HepG2 (cell line): ENCODE measurements around the gene PPP1R13B. TPM values are rescaled to one million over a fixed set of nuclear protein-coding genes. Genes with fewer than 3 reads are reported as not detected.
A peak's percentile ranks its signal among the peaks of the same experiment; 100 is the strongest.

Experiments
- FOXJ3 ChIP-seq: sonication (generic); formaldehyde crosslinking; IDR thresholded peaks from 2 replicates; pipeline ENCODE4 v1.4.0; 2020; ENCODE audit warnings: missing genetic modification reagents, mild to moderate bottlenecking, borderline replicate concordance
- ZBTB38 ChIP-seq: sonication (generic); formaldehyde crosslinking; IDR thresholded peaks from 2 replicates; pipeline ENCODE4 v1.5.1; 2020; ENCODE audit warnings: mild to moderate bottlenecking, missing genetic modification reagents
- ZNF3 ChIP-seq: IDR thresholded peaks from 2 replicates; pipeline ENCODE4 v1.7.0; 2017; ENCODE audit warnings: inconsistent platforms
- ZNF747 ChIP-seq: sonication (generic); formaldehyde crosslinking; IDR thresholded peaks from 2 replicates; pipeline ENCODE4 v1.8.1; 2023; ENCODE audit warnings: missing genetic modification reagents, mild to moderate bottlenecking, borderline replicate concordance
- ZZZ3 ChIP-seq: sonication (generic); formaldehyde crosslinking; IDR thresholded peaks from 2 replicates; pipeline ENCODE4 v1.4.0; 2020; ENCODE audit warnings: missing genetic modification reagents, mild to moderate bottlenecking, borderline replicate concordance
- polyA plus RNA-seq, 8 experiments: library from polyadenylated mRNA; depleted of rRNA in 3 of 8; stranded (reverse) in 7 of 8; unstranded in 1 of 8; fragments of >200 nt; fragmentation: Illumina TruSeq in 4 of 8; extraction: Trizol in 4 of 8; gene quantifications; 2 replicates each; pipeline versions ENCODE4 v1.2.1 to v1.2.3, GENCODE V29; 2011 to 2016; ENCODE audit warnings: low read depth in 4 of 8, missing spikeins in 1 of 8, mixed read lengths in 1 of 8; ENCODE audit not compliant: insufficient read depth in 1 of 8
- total RNA-seq, 5 experiments: library from RNA; depleted of rRNA; stranded (reverse); fragments of >200 nt; fragmentation: Illumina TruSeq; extraction: Trizol; gene quantifications; 2 replicates each; pipeline ENCODE4 v1.2.3, GENCODE V29; 2016; ENCODE audit warnings: low read depth in 1 of 5
- TF ChIP-seq, protein P1 (sequence below): sonication (generic); formaldehyde crosslinking; IDR thresholded peaks from 2 replicates; pipeline ENCODE4 v1.4.0; 2020; ENCODE audit warnings: mild to moderate bottlenecking, missing genetic modification reagents
- TF ChIP-seq, protein P2 (sequence below): sonication (generic); formaldehyde crosslinking; IDR thresholded peaks from 2 replicates; pipeline ENCODE4 v1.8.0; 2022; ENCODE audit warnings: missing genetic modification reagents, mild to moderate bottlenecking, moderate library complexity, borderline replicate concordance
- TF ChIP-seq, protein P3 (sequence below): sonication (generic); formaldehyde crosslinking; IDR thresholded peaks from 2 replicates; pipeline ENCODE4 v1.4.0; 2020; ENCODE audit warnings: missing genetic modification reagents
- TF ChIP-seq, protein P4 (sequence below): sonication (generic); formaldehyde crosslinking; IDR thresholded peaks from 2 replicates; pipeline ENCODE4 v1.5.0; 2020; ENCODE audit warnings: mild to moderate bottlenecking, missing genetic modification reagents
- TF ChIP-seq, protein P5 (sequence below): sonication (generic); formaldehyde crosslinking; IDR thresholded peaks from 2 replicates; pipeline ENCODE4 v1.4.0; 2020; ENCODE audit warnings: missing genetic modification reagents, borderline replicate concordance

PPP1R13B gene
- total and polyA plus RNA-seq, 2 of the 13 experiments (the other 11 are each of a cell fraction or from before 2014, with no cell fraction given), result 4.6 to 9.4 TPM

DNA sequence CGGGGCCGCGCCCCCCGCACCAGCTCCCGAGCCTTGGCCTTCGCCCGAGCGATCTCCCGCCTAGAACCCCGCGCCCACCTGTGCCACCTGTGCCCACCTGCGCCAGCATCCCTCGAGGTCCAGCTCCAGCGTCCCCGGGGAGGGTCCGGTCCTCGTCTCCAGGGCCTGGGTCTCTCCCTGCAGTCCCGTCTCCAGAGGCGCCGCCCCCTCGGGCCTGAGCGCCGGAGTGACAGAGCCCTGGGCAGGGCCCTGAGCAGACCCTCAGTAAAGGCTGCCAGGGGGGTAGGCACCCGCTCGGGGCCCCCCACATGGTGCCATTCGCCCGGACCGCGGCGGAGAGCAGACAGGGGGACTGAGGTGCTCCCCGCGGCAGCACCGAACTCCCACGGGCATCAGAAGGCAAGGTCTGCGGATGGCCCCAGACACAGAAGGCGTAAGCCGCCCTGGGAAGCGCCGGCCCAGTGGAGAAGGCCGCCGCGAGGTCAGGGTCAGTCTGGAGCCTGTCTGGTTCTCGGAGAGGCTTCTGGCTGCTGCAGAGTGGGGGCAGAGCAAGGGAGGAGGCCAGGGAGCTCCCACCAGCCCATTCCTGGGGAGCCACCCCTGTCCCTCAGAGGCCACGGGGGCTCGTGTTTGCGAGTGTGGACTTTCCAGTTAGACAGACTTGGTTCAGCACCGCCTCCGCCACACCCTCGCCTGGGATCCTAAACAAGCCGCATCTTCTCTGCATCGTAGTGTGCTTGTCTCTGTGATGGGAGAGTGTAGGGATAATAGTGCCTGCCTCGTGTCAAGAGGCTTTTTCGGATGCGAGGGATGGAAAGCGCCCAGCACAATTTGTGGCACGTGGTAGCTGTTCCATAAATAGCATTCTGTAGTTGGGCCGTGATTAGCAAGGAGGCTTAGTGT is 1.1 kb upstream of the PPP1R13B start (continued):
- TF ChIP-seq, protein P1, sequence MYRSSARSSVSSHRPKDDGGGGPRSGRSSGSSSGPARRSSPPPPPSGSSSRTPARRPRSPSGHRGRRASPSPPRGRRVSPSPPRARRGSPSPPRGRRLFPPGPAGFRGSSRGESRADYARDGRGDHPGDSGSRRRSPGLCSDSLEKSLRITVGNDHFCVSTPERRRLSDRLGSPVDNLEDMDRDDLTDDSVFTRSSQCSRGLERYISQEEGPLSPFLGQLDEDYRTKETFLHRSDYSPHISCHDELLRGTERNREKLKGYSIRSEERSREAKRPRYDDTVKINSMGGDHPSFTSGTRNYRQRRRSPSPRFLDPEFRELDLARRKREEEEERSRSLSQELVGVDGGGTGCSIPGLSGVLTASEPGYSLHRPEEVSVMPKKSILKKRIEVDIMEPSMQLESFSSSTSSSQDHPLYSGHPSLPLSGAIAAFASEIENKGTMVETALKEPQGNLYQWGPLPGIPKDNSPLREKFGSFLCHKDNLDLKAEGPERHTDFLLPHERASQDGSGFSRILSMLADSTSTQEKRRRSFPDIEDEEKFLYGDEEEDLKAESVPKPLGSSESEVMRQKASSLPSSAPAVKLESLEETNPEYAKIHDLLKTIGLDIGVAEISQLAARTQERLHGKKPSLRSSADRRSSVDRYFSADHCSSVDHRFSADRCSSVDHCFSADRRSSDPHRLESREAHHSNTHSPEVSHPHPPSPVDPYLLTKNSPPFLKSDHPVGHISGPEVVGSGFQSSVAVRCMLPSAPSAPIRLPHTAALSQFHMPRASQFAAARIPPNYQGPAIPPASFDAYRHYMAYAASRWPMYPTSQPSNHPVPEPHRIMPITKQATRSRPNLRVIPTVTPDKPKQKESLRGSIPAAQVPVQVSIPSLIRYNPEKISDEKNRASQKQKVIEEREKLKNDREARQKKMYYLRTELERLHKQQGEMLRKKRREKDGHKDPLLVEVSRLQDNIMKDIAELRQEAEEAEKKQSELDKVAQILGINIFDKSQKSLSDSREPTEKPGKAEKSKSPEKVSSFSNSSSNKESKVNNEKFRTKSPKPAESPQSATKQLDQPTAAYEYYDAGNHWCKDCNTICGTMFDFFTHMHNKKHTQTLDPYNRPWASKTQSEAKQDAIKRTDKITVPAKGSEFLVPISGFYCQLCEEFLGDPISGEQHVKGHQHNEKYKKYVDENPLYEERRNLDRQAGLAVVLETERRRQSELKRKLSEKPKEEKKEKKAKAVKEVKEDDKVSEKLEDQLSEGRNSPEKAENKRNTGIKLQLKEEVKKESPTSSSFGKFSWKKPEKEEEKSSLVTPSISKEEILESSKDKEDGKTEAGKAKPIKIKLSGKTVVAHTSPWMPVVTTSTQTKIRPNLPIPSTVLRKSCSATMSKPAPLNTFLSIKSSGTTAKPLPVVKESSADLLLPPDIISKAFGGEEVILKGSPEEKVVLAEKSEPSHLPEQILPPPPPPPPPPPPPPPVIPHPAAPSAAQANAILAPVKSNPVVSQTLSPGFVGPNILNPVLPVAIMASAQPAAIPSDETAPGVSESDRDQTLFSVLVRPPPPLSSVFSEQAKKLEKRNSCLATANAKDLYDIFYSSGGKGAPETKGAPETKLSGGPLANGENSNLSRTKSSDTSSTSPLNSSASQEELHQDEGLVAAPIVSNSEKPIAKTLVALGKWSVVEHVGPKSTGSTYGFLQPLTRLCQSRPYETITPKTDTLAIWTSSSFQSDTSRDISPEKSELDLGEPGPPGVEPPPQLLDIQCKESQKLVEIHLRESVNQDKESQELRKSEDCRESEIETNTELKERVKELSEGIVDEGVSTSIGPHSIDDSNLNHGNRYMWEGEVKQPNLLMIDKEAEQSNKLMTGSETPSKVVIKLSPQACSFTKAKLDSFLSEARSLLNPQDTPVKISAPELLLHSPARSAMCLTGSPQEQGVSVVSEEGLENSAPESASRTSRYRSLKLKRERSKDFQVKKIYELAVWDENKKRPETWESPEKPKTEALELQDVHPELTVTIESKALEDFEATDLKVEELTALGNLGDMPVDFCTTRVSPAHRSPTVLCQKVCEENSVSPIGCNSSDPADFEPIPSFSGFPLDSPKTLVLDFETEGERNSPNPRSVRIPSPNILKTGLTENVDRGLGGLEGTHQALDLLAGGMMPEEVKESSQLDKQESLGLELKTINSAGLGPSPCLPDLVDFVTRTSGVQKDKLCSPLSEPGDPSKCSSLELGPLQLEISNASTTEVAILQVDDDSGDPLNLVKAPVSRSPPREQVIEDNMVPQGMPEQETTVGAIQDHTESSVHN (CRISPR knock-in tag), result no peak
- TF ChIP-seq, protein P2, sequence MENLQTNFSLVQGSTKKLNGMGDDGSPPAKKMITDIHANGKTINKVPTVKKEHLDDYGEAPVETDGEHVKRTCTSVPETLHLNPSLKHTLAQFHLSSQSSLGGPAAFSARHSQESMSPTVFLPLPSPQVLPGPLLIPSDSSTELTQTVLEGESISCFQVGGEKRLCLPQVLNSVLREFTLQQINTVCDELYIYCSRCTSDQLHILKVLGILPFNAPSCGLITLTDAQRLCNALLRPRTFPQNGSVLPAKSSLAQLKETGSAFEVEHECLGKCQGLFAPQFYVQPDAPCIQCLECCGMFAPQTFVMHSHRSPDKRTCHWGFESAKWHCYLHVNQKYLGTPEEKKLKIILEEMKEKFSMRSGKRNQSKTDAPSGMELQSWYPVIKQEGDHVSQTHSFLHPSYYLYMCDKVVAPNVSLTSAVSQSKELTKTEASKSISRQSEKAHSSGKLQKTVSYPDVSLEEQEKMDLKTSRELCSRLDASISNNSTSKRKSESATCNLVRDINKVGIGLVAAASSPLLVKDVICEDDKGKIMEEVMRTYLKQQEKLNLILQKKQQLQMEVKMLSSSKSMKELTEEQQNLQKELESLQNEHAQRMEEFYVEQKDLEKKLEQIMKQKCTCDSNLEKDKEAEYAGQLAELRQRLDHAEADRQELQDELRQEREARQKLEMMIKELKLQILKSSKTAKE (CRISPR knock-in tag), result peak; percentile 81
- TF ChIP-seq ZNF3 (no peak), ZBTB38 (CRISPR knock-in tag) (no peak), FOXJ3 (no peak), ZNF747 (CRISPR knock-in tag) (peak; percentile 79; the same call in 1 of the 2 replicates), ZZZ3 (CRISPR knock-in tag) (no peak)
- TF ChIP-seq, protein P3, sequence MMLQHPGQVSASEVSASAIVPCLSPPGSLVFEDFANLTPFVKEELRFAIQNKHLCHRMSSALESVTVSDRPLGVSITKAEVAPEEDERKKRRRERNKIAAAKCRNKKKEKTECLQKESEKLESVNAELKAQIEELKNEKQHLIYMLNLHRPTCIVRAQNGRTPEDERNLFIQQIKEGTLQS, result no peak
- TF ChIP-seq, protein P4, sequence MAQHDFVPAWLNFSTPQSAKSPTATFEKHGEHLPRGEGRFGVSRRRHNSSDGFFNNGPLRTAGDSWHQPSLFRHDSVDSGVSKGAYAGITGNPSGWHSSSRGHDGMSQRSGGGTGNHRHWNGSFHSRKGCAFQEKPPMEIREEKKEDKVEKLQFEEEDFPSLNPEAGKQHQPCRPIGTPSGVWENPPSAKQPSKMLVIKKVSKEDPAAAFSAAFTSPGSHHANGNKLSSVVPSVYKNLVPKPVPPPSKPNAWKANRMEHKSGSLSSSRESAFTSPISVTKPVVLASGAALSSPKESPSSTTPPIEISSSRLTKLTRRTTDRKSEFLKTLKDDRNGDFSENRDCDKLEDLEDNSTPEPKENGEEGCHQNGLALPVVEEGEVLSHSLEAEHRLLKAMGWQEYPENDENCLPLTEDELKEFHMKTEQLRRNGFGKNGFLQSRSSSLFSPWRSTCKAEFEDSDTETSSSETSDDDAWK (CRISPR knock-in tag), result no peak
- TF ChIP-seq, protein P5, sequence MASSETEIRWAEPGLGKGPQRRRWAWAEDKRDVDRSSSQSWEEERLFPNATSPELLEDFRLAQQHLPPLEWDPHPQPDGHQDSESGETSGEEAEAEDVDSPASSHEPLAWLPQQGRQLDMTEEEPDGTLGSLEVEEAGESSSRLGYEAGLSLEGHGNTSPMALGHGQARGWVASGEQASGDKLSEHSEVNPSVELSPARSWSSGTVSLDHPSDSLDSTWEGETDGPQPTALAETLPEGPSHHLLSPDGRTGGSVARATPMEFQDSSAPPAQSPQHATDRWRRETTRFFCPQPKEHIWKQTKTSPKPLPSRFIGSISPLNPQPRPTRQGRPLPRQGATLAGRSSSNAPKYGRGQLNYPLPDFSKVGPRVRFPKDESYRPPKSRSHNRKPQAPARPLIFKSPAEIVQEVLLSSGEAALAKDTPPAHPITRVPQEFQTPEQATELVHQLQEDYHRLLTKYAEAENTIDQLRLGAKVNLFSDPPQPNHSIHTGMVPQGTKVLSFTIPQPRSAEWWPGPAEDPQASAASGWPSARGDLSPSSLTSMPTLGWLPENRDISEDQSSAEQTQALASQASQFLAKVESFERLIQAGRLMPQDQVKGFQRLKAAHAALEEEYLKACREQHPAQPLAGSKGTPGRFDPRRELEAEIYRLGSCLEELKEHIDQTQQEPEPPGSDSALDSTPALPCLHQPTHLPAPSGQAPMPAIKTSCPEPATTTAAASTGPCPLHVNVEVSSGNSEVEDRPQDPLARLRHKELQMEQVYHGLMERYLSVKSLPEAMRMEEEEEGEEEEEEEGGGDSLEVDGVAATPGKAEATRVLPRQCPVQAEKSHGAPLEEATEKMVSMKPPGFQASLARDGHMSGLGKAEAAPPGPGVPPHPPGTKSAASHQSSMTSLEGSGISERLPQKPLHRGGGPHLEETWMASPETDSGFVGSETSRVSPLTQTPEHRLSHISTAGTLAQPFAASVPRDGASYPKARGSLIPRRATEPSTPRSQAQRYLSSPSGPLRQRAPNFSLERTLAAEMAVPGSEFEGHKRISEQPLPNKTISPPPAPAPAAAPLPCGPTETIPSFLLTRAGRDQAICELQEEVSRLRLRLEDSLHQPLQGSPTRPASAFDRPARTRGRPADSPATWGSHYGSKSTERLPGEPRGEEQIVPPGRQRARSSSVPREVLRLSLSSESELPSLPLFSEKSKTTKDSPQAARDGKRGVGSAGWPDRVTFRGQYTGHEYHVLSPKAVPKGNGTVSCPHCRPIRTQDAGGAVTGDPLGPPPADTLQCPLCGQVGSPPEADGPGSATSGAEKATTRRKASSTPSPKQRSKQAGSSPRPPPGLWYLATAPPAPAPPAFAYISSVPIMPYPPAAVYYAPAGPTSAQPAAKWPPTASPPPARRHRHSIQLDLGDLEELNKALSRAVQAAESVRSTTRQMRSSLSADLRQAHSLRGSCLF, result no peak
